GM20000 (cell line): ENCODE data around the gene LYAR.

Source experiments
- DNase-seq: peaks from one replicate; pipeline ENCODE4 v3.0.0; 2012; ENCODE audit warnings: low spot score
- TF ChIP-seq, protein P1 (sequence below): IDR thresholded peaks from 2 replicates; pipeline ENCODE4 v1.5.1; 2012; ENCODE audit warnings: mild to moderate bottlenecking, control low read depth; ENCODE audit errors: extremely low read depth, missing control alignments

The LYAR gene, protein sequence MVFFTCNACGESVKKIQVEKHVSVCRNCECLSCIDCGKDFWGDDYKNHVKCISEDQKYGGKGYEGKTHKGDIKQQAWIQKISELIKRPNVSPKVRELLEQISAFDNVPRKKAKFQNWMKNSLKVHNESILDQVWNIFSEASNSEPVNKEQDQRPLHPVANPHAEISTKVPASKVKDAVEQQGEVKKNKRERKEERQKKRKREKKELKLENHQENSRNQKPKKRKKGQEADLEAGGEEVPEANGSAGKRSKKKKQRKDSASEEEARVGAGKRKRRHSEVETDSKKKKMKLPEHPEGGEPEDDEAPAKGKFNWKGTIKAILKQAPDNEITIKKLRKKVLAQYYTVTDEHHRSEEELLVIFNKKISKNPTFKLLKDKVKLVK

DNA sequence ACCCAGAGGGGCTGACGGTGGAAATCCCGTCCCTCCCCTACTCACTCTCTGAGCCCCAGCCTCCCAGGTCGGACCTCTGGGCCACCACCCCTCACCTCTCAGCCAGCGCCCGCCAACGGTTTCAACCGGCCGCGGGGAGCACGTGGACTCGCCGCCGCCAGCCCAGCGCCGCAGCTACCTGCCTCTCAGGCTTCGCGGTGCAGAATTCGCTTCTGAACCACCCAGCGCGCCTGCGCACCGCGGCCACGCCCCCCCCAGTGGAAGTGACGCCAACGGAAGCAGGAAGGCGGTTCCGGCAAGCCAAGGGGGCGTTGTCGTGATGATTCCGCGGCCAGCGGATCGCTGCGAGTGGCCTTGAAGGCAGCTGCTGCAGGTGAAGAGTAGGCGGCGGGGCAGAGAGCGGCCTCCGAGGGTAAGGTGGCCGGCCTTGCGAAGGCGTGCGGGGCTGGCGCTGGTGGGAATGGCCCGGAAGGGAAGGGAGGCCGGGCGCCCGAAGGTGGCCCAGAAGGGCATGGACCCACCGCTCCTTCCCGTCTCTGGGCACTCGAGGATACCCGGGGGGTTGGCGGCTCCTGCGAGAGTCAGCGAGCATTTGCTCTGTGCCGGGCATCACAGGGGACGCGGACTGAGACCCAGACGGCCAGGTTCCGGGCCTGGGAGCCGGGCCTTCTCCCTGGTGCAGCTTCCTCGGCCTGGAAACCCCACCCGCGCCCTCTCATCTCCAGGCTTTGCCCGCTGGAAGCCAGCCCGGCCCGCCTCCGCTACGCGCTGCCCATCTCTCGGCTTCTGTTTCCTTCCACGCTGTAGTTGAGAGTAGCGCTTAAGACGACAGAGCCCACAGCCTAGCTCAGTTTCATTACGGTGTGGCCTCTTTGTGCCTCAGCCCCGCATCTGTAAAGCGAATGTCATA is at the start of gene LYAR, which contains the start of gene ZBTB49:
Gene LYAR (minus strand): TSS at position 214 of the 910 bp plus-strand sequence. CDS start 6,412 bp downstream, outside the sequence.
Gene ZBTB49 (plus strand): TSS at position 311 of the 910 bp plus-strand sequence. CDS start 9,695 bp downstream, outside the sequence.
- peak; percentile 96 for DNase-seq
- TF ChIP-seq, protein P1, sequence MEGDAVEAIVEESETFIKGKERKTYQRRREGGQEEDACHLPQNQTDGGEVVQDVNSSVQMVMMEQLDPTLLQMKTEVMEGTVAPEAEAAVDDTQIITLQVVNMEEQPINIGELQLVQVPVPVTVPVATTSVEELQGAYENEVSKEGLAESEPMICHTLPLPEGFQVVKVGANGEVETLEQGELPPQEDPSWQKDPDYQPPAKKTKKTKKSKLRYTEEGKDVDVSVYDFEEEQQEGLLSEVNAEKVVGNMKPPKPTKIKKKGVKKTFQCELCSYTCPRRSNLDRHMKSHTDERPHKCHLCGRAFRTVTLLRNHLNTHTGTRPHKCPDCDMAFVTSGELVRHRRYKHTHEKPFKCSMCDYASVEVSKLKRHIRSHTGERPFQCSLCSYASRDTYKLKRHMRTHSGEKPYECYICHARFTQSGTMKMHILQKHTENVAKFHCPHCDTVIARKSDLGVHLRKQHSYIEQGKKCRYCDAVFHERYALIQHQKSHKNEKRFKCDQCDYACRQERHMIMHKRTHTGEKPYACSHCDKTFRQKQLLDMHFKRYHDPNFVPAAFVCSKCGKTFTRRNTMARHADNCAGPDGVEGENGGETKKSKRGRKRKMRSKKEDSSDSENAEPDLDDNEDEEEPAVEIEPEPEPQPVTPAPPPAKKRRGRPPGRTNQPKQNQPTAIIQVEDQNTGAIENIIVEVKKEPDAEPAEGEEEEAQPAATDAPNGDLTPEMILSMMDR, result no peak

DNA sequence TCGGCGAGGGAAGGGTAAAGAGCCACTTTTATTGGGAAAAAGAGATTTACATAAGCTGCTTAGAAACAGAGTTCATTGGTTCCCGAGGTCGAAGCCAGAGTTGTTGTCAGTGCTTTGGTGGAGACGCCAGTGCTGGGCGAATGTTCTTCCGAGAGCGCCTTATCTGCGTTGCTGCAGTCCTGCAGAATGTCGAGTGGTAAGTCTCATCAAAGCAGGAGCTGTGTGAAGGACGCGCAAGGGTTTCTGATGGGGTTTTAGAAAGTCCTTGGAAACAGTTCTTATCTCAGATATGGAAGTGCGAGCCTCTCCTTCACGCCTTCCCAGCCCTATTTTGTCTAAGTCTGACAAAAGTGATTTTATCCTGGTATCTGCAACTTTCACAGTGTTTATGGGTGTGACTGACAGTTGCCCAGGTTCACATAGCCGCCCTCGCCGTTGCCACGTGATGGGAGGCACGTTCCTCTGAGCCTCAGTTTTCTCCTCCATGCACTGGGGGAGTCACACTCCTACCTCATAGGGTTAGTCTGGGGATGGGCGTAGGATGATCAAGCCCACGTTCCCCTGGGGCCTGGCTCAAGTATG is 49.6 kb upstream of the LYAR start:
- TF ChIP-seq, protein P1, result no peak
- DNase-seq, result no peak

DNA sequence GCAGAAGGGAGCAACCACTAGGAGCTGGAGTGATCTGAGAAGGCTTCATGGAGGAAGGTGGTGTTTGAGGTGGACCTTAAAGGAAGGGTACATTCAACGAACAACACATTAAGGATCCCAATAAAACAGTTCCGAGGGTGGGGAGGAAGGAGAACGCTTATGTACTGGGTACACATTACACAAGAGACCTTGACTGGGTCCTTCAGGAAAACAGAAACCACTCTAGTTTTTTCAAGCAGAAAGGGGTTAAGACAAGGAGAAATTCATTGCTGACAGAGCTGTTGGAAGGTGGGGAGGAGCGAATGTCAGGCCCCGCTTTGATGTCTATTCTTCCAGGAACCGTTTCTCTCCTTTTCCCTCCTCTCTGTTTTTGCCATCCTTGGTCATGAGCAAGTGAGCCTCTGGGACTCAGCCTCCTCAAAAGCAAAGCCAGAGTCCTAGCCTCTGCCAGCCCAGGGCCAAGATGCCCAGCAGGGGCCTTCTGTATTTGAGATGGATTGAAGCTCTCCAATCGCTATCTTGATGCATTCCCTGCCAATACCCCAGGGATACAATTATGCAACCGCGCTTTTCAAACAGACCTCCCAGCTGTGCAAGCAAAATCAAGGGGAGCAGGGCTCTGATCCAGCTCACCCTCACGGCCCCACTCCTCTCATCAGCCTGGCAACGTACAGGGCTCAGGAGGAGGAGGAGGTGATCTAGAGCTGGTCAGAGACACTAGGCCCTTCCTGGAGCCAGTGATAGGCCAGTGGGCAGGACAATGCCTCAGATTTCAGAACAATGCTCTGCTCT is 48.5 kb upstream of the LYAR start:
- DNase-seq, result no peak
- TF ChIP-seq, protein P1, result no peak

DNA sequence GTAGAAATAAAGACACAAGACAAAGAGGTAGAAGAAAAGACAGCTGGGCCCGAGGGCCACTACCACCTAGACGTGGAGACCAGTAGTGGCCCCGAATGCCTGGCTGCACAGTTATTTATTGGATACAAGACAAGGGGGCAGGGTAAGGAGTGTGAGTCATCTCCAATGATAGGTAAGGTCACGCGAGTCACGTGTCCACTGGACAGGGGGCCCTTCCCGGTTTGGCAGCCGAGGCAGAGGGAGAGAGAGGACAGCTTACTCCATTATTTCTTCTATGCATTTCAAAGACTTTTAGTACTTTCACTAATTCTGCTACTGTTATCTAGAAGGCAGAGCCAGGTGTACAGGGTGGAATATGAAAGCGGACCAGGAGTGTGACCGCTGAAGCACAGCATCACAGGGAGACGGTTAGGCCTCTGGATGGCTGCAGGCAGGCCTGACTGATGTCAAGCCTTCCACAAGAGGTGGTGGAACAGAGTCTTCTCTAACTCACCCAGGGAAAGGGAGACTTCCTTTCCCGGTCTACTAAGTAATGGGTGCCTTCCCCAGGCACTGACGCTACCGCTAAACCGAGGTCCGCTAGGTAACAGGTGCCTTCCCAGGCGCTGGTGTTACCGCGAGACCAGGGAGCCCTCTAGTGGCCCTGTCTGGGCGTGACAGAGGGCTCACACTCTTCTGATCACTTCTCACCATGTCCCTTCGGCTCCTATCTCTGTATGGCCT is 45.0 kb upstream of the LYAR start:
- DNase-seq, result peak; percentile 65
- TF ChIP-seq, protein P1, result peak; percentile 84

DNA sequence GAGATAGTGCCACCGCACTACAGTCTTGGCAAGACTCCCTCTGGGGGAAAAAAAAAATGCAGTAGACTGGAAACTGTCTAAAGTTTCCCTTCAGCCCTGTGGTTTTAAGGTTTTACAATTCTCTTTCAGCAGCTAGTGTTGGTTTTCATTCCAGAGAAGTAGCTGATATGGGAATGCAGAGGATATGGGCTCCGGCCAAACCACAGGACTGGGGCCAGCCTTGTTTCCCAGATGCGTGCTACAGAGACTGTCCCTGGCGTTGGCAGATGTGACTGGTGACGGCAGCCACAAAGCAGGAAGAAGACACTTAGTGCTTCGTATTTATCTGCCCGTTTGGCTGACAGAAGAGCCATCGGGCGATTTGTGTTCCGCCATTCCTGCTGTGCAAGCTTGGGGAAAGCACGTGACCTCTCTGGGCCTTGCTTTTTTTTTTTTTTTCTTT is 43.3 kb upstream of the LYAR start:
- no peak for DNase-seq
- TF ChIP-seq, protein P1, result no peak

DNA sequence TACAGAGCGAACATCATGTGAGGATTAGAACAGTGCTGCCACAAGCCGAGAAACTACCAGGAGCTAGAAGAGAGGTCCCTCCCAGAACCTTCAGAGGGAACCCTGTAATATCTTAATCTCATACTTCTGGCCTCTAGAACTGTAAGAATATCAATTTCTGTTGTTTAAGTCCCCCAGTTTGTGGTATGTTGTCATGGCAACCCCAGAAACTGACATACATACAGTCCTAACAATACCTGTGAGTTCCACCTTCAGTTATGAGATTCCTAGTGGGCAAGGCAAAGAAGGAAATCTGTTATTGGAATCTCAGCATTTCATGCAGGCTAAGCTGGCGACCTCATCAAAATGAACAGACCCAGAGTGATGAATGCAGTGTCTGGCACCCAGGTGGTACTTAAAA is 42.6 kb upstream of the LYAR start:
- TF ChIP-seq, protein P1, result no peak
- no peak for DNase-seq
